Superior temporal gyrus (tissue), 1 donor: Measurements from ENCODE around the gene TAC4.

Source experiments
- DNase-seq: peaks from one replicate; pipeline ENCODE4 v3.0.0-alpha.2; 2016; ENCODE audit errors: extremely low spot score

TAC4 gene

GRCh38 chr17:49873466-49873865 is 25.6 kb upstream of the TAC4 start:
- DNase-seq: no peak

GRCh38 chr17:49872754-49873377 is 25.0 kb upstream of the TAC4 start:
- no peak for DNase-seq

GRCh38 chr17:49871211-49871610 is 23.3 kb upstream of the TAC4 start:
- no peak for DNase-seq

GRCh38 chr17:49870298-49870697 is 22.4 kb upstream of the TAC4 start:
- DNase-seq: no peak

GRCh38 chr17:49869038-49869374 is 21.1 kb upstream of the TAC4 start:
- no peak for DNase-seq

GRCh38 chr17:49866882-49867413 is 19.1 kb upstream of the TAC4 start:
- no peak for DNase-seq

GRCh38 chr17:49866019-49866380 is 18.1 kb upstream of the TAC4 start:
- DNase-seq: no peak

GRCh38 chr17:49862781-49863331 is 15.0 kb upstream of the TAC4 start:
- no peak for DNase-seq

- peak; percentile 50 for DNase-seq
These were observed 13.4 kb upstream of the TAC4 start for GRCh38 chr17:49861150-49861884.

- DNase-seq: no peak
These were observed 12.4 kb upstream of the TAC4 start for GRCh38 chr17:49859991-49860953.

GRCh38 chr17:49858796-49859195 is 10.9 kb upstream of the TAC4 start:
- DNase-seq: no peak

GRCh38 chr17:49854126-49854525 is 6.3 kb upstream of the TAC4 start:
- no peak for DNase-seq

GRCh38 chr17:49853470-49854015 is 5.7 kb upstream of the TAC4 start:
- no peak for DNase-seq

- DNase-seq: peak; percentile 24
These were observed 3.8 kb upstream of the TAC4 start for GRCh38 chr17:49851387-49852291.

- no peak for DNase-seq
These were observed 3.0 kb upstream of the TAC4 start for GRCh38 chr17:49850772-49851386.

GRCh38 chr17:49850218-49850610 is 2.3 kb upstream of the TAC4 start:
- no peak for DNase-seq

- no peak for DNase-seq
These were observed 870 bp upstream of the TAC4 start for GRCh38 chr17:49848739-49849138.

- DNase-seq: no peak
These were observed 744 bp downstream of the TAC4 start for GRCh38 chr17:49846938-49847712.

GRCh38 chr17:49845321-49845720 is 2.5 kb downstream of the TAC4 start:
- no peak for DNase-seq
